ENCODE results near the gene FERMT1.

FERMT1 gene

DNA sequence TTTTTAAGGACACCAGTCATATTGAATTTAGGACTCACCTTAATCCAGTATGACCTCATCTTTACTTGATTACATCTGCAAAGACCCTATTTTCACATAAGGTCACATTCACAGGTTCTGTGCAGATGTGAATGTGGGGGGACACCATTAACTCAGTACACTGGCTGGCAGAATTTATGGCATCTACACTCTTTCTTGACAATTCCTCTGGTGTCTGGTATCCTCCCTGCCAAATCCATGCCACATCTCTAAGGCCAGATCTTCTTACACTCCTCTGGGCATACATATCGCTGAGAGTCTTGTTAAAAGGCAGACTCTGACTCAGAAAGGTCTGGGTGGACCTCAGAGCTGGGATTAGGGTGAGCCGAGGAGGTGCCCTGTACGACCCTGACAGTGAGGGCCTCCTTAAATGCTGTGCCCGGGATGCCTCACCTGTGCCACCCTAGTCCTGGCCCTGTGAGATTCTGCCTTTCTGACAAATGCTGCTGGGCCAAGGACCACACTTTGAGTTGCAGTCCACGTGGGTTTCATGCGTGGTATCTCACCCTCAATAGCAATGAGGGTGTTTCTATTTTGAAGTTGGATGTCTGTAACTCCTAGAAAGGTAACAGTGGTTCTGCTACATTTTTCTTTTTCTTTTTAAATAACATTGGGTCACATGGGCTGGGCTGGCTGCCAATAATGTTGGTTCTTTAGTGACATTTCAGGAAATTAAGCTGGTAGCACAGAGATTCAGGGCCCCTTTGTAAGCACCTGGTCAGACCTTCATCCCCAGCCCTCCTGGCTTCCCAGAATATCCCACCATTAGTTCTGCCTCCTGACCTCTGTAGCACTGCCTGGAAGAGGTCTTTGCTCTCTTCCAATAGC lies 51.8 kb downstream of the FERMT1 start:
- DNase-seq (ENCODE audit: low spot score): no peak

DNA sequence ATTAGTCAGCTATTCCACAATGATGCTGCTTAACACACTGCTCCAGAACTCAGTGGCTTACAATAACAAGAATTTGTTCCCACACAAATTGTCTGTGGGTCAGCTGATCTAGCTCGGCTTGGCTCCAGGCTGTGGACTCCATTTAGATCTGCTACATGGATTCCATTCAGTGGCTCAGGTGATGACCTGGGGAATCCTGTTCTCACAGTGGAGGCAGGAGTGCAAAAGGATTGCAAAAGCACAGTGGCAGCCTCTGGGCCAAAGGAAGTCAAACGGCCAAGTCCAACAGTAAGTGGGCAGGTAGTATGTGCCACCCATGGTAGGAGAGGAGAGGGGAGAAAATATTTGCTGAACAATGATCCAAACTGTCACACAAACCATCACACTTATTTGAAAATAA lies 53.2 kb downstream of the FERMT1 start:
- no peak for DNase-seq (ENCODE audit: low spot score)

DNA sequence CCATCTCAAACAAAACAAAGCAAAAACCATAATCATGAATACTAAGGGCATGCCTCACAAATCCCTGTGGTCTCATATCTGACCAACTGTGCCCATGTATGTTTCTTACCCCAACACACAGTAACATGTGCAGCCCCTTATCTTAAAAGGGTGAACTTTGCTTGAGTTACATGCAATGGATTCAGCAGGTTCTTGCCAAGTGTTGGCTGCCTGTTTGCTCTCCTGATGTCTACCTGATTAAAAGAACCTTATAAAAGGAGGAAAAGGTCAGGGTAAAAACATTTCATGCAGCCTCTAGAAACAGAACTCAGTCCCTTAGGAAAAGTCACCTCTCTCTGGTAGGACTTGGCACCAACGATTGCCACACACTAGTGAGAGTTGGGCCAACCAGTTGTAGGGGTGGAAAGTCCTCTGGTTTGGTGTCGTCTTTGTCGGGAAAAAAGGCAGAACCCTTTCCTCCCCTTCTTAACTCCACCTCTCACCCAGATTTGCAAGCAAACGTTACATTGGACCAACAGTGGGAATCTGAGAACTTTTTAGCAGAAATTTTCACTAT lies 55.0 kb downstream of the FERMT1 start:
- DNase-seq (ENCODE audit: low spot score): no peak

DNA sequence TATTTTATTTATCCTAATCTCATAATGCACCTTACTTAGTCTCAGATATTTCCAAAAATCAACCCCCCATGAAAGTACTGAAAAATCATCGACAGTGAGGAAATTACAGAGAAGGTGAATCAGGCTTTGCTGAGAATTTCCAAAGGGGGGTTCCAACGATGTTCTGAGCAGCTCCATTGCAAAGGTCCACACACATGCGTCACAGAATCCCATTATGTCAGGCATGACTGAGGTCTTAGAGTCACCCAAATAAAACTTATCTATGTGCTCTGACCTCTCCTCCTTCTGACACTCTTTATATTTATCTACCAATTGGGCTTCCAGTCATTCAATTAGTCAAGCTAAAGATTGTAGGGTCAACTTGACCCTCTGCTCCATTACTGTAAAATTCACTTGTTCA lies 56.2 kb downstream of the FERMT1 start:
- no peak for DNase-seq (ENCODE audit: low spot score)

DNA sequence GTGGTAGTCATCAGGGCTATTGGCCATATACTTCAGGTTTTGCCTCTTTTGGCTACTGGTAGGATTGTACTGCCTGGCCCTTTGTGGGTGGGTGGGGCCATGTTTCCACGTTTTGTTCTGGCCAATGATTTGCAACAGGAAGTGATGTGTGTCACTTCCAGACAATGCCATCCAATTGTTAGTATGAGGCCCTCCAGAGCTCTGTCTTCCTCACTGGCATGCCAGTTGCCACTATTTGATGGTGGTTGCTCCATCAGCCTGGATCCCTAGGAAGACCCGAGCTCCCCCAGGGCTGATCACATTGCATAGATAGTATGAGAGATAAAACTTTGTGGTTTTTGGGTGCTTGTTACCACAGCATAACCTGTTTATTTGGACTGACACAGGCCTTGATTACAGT lies 61.3 kb downstream of the FERMT1 start:
- DNase-seq (ENCODE audit: low spot score): peak; percentile 33

DNA sequence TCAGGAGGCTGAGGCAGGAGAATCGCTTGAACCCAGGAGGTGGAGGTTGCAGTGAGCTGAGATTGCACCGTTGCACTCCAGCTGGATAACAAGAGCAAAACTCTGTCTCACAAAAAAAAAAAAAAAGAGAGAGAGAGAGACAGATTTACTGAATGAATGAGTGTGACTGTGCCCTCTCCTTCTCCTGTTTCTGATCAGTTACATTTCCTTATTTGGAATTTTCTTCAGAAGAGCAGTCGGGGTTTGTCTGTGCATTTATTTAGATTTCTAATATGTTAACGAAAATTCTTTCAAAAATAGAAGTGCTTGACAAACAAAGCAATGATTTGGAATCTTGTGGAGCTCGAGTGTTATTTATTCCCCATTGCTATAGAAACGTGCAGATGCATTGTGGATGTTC lies 62.6 kb downstream of the FERMT1 start:
- DNase-seq (ENCODE audit: low spot score): no peak

DNA sequence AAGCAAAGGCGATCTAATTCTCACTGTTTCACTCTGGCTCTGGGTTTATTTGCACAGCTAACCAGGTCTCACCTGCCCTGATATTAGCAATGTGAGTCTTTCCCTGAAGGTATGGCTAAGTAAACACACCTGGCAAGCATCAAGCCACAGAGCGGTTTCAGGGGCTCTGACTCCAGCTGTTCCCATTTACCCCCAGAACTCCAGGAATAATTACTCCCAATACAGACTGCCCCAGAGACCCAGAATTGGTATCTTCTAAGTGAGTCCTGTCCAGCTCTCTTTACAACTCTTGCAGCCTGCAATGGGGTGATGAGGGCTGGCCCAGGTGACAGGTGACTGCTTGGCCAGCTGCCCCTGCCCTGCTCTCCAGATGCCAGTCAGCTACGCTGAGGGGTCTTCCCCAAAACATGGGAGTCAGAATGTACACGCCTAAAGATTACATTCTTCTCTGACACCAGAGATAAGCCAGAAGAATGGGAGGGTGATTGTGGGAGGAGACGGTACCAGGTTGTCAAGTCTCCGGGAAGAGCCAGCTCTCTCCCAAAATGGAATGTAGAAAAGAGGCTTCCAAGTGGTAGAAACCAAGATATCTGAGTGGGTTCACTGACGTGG lies 64.0 kb downstream of the FERMT1 start:
- no peak for DNase-seq (ENCODE audit: low spot score)

DNA sequence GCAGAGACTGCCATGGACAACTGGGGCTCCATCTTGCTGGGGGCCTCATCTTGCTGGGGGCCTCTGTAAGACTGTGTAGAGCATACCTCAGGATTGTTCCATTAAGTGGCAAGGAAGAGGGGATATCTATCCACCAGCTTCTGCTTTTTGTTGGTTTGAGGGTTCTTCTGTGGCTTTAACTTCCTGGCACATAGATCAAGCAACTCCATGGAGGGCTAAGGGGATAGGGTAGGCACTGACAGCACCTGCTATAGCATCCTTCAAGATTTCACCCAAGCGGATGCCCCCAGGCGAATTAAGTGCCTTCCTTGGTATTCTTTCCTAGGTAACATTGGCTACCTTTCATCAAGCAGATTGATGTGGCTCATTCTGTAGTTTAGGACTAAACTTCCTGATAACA lies 65.1 kb downstream of the FERMT1 start:
- DNase-seq (ENCODE audit: low spot score): no peak

DNA sequence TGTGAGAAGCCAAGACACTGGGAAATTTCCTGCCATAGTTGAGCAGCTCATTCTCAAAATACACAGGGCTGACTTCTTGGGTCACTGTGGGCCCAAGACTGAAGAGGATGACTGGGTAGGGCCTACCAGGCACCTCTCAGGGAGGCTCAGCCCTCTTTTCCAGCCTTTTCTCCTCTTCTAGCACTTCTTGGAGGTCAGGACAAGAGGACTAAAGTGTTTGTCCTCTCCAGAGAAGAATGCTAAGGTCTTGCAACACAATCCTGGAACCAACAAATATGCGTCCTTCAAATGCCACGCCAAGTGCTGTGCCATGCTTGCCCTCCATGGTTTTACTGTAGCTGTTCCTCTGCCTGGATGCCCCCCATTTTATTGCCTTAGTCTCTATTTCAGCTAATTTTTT lies 65.7 kb downstream of the FERMT1 start:
- no peak for DNase-seq (ENCODE audit: low spot score)

DNA sequence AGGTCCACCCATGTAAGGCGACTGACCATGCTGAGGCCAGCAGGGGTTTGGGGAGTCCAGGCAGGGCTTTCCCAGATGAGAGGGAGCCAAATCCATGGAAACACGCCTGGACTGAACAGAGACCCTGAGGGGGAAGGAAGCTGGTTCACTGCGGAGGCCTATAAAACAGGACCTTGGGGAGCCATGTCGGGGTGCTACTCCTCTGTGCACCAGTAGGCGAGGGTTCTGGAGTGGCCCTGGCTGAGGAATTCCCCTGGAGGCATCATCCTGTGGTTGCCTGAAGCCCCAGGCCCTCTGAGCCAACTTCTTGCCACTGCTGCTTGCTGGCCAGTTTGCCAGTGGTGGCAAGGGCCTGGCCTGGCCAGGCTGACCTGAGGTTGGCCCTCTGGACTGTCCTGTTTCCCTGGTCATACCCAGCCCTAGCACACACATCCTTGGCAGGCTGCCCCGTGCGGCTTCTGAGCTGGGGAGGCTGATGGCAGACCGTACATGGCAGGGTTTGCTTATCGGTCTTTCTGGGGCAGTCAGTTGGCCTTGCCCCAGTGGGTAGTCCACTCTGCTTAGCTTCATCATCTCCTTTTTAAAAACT lies 66.8 kb downstream of the FERMT1 start:
- DNase-seq (ENCODE audit: low spot score): peak; percentile 25

DNA sequence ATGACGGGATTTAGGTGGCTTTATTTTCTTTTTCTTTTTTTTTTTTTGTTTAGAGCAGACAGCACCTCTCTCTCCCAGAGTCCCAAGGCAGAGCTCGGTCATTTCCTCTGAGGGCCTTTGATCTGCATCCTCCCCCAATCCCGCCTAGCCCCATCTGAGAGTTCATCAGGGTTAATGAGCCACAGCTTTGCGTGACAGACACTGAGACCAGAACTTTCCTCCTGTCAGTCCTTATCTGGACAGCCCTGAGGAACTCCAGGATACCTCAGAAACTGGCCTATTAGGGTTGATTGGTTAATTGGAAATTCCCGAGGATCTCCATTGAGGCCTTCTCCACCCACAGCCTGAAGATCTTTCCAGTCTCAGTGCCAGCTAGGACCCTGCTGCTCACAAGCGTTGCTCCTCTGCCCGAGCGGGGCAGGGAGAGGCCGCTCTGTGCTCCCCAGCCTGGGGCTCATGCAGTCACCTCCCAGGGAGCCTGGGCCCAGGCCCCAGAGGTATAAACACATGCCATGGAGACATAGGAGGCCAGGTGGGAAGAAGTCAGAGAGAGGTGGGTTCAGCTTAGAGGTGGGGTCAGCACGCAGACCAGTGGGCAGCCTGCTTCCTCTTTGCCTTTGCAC lies 67.6 kb downstream of the FERMT1 start:
- peak; percentile 51 for DNase-seq (ENCODE audit: low spot score)

DNA sequence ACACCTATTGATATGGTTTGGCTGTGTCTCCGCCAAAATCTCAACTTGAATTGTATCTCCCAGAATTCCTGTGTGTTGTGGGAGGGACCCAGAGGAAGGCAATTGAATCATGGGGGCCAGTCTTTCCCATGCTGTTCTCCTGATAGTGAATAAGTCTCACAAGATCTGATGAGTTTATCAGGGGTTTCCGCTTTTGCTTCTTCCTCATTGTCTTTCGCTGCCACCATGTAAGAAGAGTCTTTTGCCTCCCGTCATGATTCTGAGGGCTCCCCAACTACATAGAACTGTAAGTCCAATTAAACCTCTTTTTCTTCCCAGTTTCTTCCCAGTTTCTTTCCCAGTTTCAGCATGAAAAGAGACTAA lies 68.2 kb downstream of the FERMT1 start:
- DNase-seq (ENCODE audit: low spot score): peak; percentile 62

DNA sequence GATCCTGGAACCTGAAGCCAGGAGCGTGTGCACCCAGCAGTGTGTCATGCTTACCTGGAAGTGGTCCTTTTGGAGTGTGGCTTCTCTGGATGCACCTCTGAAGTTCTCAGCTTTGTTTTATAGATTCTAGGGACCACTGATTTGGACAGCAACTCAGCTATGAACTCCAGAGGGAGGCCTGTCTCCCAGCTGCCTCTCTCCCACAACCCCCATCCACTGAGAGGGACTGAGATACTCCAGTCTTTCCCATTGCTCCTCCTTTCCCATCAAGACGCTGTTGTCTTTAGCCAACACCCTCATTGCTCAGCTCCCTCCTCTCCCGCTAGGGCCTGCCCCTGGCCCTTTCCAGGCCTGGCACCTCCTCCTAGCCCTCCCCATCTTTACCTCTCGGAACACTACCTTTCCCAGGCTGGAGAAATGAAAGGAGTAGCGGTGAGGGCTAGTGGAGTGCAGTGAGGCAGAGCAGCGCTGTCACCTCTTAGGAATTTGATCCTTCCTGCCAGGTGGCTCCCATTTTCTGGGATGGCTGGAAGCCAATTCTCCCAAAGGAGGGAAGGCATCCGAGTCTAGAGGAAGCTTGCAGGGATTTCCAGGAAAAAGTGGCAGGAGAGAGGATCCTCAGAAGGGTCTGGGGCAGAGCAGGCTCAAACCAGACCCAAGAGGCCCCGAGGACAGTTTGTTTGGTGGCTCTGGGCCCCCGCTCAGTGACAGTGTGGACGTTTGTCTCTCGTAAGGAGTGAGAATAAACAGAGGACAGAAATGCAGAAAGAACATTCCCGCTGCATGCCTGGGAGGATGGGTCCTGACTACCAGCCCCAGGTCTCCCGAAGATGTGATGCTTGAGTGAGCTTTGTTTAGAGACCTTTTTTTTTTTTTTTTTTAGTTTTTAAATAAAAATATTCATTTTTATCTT lies 68.8 kb downstream of the FERMT1 start, which contains the start of gene LRRN4:
TSS of gene LRRN4 (minus strand) at position 285 of the 913 bp plus-strand sequence. CDS start 1,261 bp downstream, outside the sequence.
- peak; percentile 70 for DNase-seq (ENCODE audit: low spot score)

DNA sequence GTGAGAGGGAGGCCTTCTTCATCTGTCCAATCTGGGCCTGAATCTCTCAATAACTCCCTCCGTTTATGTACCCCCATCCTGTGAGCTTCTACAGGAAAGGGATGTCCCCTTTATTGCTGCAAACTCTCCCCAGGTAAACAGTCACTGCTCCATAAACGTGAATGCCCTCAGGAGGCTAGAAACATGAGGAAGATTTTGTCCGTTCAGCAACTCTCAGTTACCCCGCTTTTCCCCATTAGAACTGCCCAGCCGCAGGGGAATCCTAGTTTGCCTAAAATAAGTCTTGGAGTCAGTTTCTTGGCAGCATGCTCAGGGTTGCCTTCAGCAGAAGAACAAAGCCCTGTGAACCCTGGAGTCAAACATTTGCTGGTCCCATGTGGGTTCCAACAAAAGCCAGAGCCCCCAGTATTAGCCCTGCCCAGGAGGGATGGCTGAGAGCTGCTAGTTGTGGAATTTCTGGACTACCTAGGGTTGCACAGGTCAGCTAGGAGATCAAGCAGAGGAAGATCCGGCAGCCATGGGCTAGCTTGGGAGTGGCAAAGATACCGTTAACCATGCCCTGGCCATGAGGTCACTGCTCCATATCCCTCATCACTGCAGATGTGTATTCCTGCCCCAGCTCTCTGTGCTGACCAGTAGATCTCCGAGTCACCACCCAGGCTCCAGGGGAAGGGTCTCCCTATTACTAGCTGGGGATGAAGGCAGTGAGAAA lies 69.6 kb downstream of the FERMT1 start:
- DNase-seq (ENCODE audit: low spot score): no peak

DNA sequence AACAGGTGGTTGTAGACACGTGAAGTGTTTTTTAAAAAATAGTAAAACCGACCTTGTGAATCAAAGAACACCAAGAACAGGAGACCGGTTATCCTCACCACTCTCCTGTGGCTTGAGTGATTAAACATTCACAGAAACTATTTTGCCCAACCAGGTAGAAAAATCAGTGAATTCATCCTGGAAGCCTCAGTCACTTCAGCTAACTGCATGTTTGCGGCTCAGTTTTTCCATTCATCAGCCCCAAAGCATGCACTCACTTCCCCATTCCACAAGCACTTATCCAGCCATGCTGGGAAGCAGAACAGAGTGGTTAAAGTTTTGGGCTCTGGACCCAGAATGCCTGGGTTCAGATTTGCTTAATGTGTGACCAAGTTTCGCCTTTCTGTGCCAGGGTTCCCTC lies 71.3 kb downstream of the FERMT1 start:
- DNase-seq (ENCODE audit: low spot score): no peak

DNA sequence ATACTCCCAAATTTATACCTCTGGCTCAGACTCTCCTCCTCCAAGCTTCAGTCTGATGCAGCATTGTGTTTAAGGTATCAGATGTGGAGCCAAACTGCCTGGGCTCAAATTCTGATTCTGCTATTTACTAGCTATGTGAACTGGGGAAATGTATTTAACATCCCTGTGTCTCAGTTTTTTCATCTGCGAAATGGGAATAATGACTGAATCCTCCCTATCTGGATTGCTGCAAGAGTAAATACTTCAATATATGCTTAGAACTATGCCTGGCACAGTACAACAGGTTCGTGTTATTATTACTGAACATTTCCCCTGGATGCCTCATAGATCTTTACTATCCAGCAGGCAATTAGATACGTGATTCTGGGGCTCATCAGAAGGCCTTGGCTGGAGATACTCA lies 74.4 kb downstream of the FERMT1 start:
- DNase-seq (ENCODE audit: low spot score): no peak

DNA sequence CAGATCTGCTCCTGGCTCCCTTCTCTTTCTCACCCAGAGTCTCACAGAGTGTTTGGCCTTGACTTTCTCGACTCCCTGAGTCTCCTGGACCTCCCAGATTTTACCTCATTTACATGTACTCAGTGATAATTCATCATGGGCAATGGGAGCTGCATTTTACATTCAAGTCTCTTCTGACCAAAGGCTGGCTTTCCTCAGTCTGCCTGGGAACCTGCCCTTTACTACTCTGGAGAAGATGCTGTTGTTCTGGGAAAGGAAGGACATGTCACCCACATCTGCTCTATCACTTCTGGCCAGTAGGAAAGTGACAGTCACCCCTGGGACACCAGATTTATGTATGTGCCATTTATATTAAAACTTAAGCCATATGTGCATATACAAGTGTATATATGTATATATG lies 76.4 kb downstream of the FERMT1 start:
- DNase-seq (ENCODE audit: low spot score): no peak

DNA sequence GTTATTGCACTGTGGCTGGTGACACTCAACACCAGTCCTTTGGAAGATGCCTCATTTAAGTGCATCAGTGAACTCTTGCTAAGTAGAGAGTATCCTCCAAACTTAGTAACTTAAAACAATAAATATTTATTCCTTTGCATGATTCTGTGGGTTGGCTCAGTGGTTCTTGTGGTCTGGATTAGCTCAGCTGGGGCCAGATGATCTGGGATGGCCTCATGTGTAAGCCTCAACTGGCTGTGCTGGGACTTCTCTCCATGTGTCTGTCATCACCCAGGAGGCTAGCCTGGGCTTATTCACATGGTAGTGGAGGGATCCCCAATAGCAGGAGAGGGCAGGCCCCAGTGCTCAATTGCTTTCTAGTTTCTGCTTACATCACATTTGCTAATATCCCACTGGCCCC lies 77.3 kb downstream of the FERMT1 start:
- no peak for DNase-seq (ENCODE audit: low spot score)

DNA sequence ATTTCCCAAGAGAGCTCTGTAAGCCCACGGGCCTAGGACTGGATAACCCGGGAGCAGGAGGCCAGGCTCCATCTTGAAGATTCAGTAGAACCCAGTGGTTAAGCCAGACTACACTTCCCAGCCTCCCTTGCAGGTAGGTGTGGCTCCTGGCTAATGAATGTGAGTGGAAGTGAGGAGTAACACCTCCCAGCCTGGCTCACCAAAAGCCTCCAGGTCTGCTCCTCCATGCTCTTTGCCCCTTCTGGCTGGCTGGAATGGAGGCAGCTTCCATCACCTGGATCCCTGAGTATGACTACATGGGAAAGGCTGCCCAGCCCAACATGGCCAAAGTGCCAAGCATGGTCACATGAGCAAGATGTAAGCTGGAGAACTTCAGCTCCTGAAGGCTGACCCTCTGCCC lies 78.7 kb downstream of the FERMT1 start:
- DNase-seq (ENCODE audit: low spot score): no peak

DNA sequence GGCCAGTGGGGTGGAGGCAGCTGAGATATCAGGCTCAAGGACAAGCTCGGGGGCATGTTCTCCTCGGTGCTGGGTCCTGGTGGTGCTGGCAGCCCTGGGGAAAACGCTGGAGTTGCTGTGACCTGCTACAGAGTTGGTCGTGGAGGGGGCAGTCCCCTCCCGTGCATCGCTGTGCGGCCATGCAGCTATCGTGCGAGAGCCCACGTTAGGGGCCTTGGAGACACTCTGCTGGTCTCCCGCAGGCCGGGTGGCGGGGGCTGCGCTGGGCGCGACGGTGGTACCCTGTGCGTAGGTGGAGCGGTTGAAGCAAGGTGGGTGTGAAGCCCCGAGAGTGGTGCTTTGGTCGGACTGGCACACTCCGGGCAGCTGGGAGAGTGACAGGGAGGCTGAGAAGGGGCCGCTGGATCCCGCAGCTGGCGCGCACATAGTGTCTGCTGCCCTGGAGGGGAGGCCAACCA lies 81.0 kb downstream of the FERMT1 start:
- no peak for DNase-seq (ENCODE audit: low spot score)
